ENCODE measurements around the gene STMN1.

Gene STMN1

GRCh38 chr1:25903986-25904385, 2.2 kb downstream of the STMN1 start:
- H3K4me3 ChIP-seq (replicated peaks in 1 of 2; ENCODE audit: low read depth in 2 of 2, low read length in 2 of 2), result no peak overlapping the region
- no peak for TF ChIP-seq CTCF (IDR thresholded peaks at IDR 0.05; ENCODE audit: low read depth, low read length)
- DNase-seq (ENCODE audit: low read depth in 2 of 2), result no peak

GRCh38 chr1:25902462-25902861, 3.8 kb downstream of the STMN1 start:
- TF ChIP-seq CTCF (IDR thresholded peaks at IDR 0.05; ENCODE audit: low read depth, low read length), result no peak
- H3K4me3 ChIP-seq (replicated peaks in 1 of 2; ENCODE audit: low read depth in 2 of 2, low read length in 2 of 2), result no peak overlapping the region
- no peak for DNase-seq (ENCODE audit: low read depth in 2 of 2)

DNA sequence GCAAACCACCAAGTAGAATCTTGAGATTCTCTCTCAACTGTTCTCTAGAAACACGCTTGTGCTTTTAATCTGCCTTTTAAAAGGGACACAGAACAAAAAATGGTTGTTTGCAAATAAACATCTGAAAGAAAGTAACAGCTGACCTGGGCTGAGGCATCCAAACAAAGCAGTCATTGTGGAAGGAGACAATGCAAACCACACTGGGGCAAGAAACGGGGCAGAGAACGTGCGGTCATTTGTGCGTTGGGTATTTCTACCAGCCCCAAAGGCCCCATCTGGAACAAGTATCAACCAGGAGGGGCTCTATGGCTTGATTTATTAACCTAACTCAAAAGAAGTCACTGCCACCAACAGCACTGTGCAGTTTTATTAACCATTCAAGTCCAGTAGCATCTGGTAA, 6.0 kb downstream of the STMN1 start:
- TF ChIP-seq CTCF (IDR thresholded peaks at IDR 0.05; ENCODE audit: low read depth, low read length), result no peak
- H3K4me3 ChIP-seq (replicated peaks in 1 of 2; ENCODE audit: low read depth in 2 of 2, low read length in 2 of 2), result no peak overlapping the region
- DNase-seq (ENCODE audit: low read depth in 2 of 2), result no peak

DNA sequence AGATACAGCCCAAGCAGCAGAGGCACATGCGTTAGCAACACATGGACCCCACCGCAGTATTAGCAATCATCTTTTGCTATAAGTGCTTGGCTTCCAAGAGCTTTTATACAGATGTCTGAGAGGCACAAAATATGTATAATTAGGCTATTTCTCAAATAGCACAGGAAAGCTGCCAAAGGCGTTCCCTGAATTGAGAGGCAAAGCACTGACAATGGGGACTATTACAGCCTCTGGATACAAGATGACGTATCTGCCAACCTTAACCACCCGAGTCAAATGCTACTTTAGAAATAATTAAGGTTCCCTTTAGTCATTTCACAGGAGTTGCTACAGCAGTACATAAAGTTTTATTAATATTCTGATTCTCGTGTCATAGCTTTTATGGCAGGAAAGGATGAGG, 6.4 kb downstream of the STMN1 start:
- no peak overlapping the region for H3K4me3 ChIP-seq (replicated peaks in 1 of 2; ENCODE audit: low read depth in 2 of 2, low read length in 2 of 2)
- DNase-seq (ENCODE audit: low read depth in 2 of 2), result no peak
- TF ChIP-seq CTCF (IDR thresholded peaks at IDR 0.05; ENCODE audit: low read depth, low read length), result no peak

- no peak overlapping the region for H3K4me3 ChIP-seq (replicated peaks in 1 of 2; ENCODE audit: low read depth in 2 of 2, low read length in 2 of 2)
- DNase-seq (ENCODE audit: low read depth in 2 of 2), result no peak
- TF ChIP-seq CTCF (IDR thresholded peaks at IDR 0.05; ENCODE audit: low read depth, low read length), result no peak
Measured at GRCh38 chr1:25898223-25899015, 7.8 kb downstream of the STMN1 start.

DNA sequence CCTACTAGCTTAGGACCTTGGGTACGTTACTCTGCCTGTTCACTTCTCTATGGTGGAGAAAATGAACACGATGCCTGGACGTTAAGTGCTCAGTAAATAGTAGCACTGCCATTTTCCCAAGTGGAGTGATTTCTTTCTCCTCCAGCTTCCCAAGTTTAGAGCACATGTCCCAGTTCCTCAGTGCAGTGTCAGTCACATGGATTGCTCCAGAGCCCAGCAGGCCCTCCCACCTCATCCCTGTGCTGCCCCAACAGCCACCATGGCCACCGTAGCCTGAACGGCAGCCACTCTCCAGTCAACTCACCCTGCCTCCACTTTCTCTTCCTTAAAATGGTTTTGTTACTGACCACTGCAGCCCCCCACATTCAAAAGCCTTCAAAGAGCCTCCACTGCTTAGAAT, 8.5 kb downstream of the STMN1 start:
- H3K4me3 ChIP-seq (replicated peaks in 1 of 2; ENCODE audit: low read depth in 2 of 2, low read length in 2 of 2), result no peak overlapping the region
- no peak for TF ChIP-seq CTCF (IDR thresholded peaks at IDR 0.05; ENCODE audit: low read depth, low read length)
- no peak for DNase-seq (ENCODE audit: low read depth in 2 of 2)

- peak; percentile 41 to 50 for DNase-seq (ENCODE audit: low read depth in 2 of 2)
- H3K4me3 ChIP-seq (replicated peaks in 1 of 2; ENCODE audit: low read depth in 2 of 2, low read length in 2 of 2), result no peak overlapping the region
- TF ChIP-seq CTCF (IDR thresholded peaks at IDR 0.05; ENCODE audit: low read depth, low read length), result no peak
Measured at GRCh38 chr1:25896266-25896665, 10.0 kb downstream of the STMN1 start.

All from cardiac fibroblast (primary cell).